ENCODE data around the gene BCL2L1. TPM values are rescaled to one million over a fixed set of nuclear protein-coding genes. Genes with fewer than 3 reads are reported as not detected.
A peak's percentile ranks its signal among the peaks of the same experiment; 100 is the strongest.

BCL2L1 gene
- total RNA-seq, 6 experiments from 2014 or later = 111 to 122 (median 117) TPM

- Mint-ChIP-seq H3K9me3 (no peaks in the 10 kb centered on the region), H3K27me3 (ENCODE audit: insufficient read depth) (peaks cover 11% of the 10 kb centered on the region), H3K27ac (peak overlapping the region; percentile 79), H3K4me1 (ENCODE audit: low read depth) (peaks cover 85% of the 10 kb centered on the region), H3K36me3 (ENCODE audit: low read depth) (peaks cover 65% of the 10 kb centered on the region), H3K4me3 (peak overlapping the region; percentile 54; the same call in 1 of the 2 replicates)
- TF ChIP-seq CTCF (IDR thresholded peaks at IDR 0.05) = no peak
- DNase-seq = no peak
Measured at GRCh38 chr20:31679357-31680285, 43.0 kb downstream of the BCL2L1 start.

- peak overlapping the region; percentile 79 for H3K27ac Mint-ChIP-seq
- H3K4me1 Mint-ChIP-seq (ENCODE audit: low read depth) = peaks cover 87% of the 10 kb centered on the region
- no peaks in the 10 kb centered on the region for H3K9me3 Mint-ChIP-seq
- peak overlapping the region; percentile 54 for H3K4me3 Mint-ChIP-seq
- H3K36me3 Mint-ChIP-seq (ENCODE audit: low read depth) = peaks cover 65% of the 10 kb centered on the region
- DNase-seq = peak; percentile 37
- H3K27me3 Mint-ChIP-seq (ENCODE audit: insufficient read depth) = peaks cover 11% of the 10 kb centered on the region
- TF ChIP-seq CTCF (IDR thresholded peaks at IDR 0.05) = peak; percentile 33; the same call in 1 of the 2 replicates
Measured at GRCh38 chr20:31678389-31679356, 44.0 kb downstream of the BCL2L1 start.

GRCh38 chr20:31677553-31678260 lies 45.0 kb downstream of the BCL2L1 start:
- Mint-ChIP-seq H3K9me3 (no peaks in the 10 kb centered on the region), H3K4me3 (no peak overlapping the region; the same call in 1 of the 2 replicates), H3K27me3 (ENCODE audit: insufficient read depth) (peaks cover 11% of the 10 kb centered on the region), H3K27ac (peak overlapping the region; percentile 79), H3K36me3 (ENCODE audit: low read depth) (peaks cover 59% of the 10 kb centered on the region), H3K4me1 (ENCODE audit: low read depth) (peaks cover 82% of the 10 kb centered on the region)
- no peak for TF ChIP-seq CTCF (IDR thresholded peaks at IDR 0.05)
- no peak for DNase-seq

GRCh38 chr20:31676609-31676989 lies 46.1 kb downstream of the BCL2L1 start:
- Mint-ChIP-seq H3K27ac (peak overlapping the region; percentile 92), H3K9me3 (no peaks in the 10 kb centered on the region), H3K4me3 (peak overlapping the region; percentile 80; the same call in 1 of the 2 replicates), H3K36me3 (ENCODE audit: low read depth) (peaks cover 55% of the 10 kb centered on the region), H3K27me3 (ENCODE audit: insufficient read depth) (peaks cover 11% of the 10 kb centered on the region), H3K4me1 (ENCODE audit: low read depth) (peaks cover 77% of the 10 kb centered on the region)
- TF ChIP-seq CTCF (IDR thresholded peaks at IDR 0.05) = no peak
- no peak for DNase-seq

All from HFFc6 (cell line).